HEK293T (cell line): Measurements from ENCODE around the gene ALOX5AP.

ENCODE experiments used
- BHLHE40 ChIP-seq: fragments of 450-650 bp; IDR thresholded peaks from 2 replicates; pipeline ENCODE4 v1.6.1; 2016; ENCODE audit warnings: mild to moderate bottlenecking, moderate library complexity, borderline replicate concordance
- ELF4 ChIP-seq: fragments of 450-650 bp; IDR thresholded peaks from 2 replicates; pipeline ENCODE4 v1.6.1; 2017; ENCODE audit warnings: antibody characterized with exemption
- FOXA1 ChIP-seq: fragments of 450-650 bp; IDR thresholded peaks from 2 replicates; pipeline ENCODE4 v1.6.1; 2016; ENCODE audit warnings: mild to moderate bottlenecking
- FOXM1 ChIP-seq: fragments of 450-650 bp; IDR thresholded peaks from 2 replicates; pipeline ENCODE4 v1.6.1; 2017; ENCODE audit warnings: mild to moderate bottlenecking, borderline replicate concordance
- L3MBTL2 ChIP-seq: fragments of 450-650 bp; conservative IDR thresholded peaks from 2 replicates; pipeline ENCODE4 v1.6.1; 2016; ENCODE audit warnings: mild to moderate bottlenecking
- NFRKB ChIP-seq: fragments of 450-650 bp; IDR thresholded peaks from 2 replicates; pipeline ENCODE4 v1.6.1; 2016; ENCODE audit warnings: mild to moderate bottlenecking, moderate library complexity
- SP1 ChIP-seq: fragments of 450-650 bp; IDR thresholded peaks from 2 replicates; pipeline ENCODE4 v1.6.1; 2017
- TARDBP ChIP-seq: fragments of 450-650 bp; IDR thresholded peaks from 2 replicates; pipeline ENCODE4 v1.6.1; 2016
- ZNF384 ChIP-seq: fragments of 450-650 bp; IDR thresholded peaks from 2 replicates; pipeline ENCODE4 v1.6.1; 2016

GRCh38 chr13:30763786-30764413 is 28.6 kb downstream of the ALOX5AP start:
- no peak for TF ChIP-seq BHLHE40
- TF ChIP-seq SP1, result no peak
- TF ChIP-seq ELF4, result no peak
- no peak for TF ChIP-seq ZNF384
- no peak for TF ChIP-seq L3MBTL2
- no peak for TF ChIP-seq TARDBP
- TF ChIP-seq NFRKB, result no peak
- no peak for TF ChIP-seq FOXA1
- no peak for TF ChIP-seq FOXM1
